ENCODE data around the gene OSTF1.

The OSTF1 gene

DNA sequence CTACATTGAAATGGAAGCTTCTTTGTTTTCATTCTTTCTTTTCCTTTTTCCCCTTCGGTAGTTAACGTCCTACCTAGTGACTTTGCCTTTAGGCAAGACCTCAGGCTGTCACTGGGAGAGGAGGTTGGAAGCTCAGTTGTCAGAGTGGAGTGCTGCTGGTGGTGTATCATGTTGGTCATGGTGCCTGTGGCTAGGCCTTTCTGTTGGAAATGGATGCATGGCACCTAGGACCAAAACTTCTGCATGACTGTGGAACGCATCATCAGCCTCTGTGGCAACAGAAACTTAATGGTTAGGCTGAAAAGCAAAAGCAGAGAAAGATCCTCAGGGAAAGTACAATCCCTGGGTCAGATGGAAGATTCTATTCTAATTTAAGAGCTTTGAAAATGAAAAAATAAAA is 57.9 kb downstream of the OSTF1 start:
- DNase-seq, result no peak
- TF ChIP-seq POLR2A (IDR thresholded peaks at IDR 0.05; ENCODE audit: low read length) (no peak), GATA1 (IDR thresholded peaks at IDR 0.05; ENCODE audit: low read depth, low read length) (no peak)

DNA sequence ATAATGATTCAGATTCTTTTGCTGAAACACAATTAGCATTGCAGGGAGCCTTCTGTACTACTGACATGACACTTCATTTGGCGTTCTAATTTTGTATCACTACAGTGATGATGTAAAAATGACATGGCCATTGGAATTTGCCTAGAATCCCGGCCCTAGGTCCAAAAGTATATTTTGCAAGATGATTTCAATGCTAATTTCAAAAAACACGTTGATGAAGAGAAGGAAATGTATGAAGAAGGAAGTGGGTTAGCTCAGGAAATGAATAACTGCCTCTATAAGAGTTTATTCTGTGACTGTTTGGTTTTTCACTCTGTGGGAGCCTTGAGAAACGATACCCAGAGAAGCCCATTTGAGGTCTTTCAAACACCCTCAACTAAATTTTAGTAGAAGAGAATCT is 59.3 kb downstream of the OSTF1 start:
- DNase-seq, result no peak
- TF ChIP-seq GATA1 (IDR thresholded peaks at IDR 0.05; ENCODE audit: low read depth, low read length), result no peak
- TF ChIP-seq POLR2A (IDR thresholded peaks at IDR 0.05; ENCODE audit: low read length), result no peak

DNA sequence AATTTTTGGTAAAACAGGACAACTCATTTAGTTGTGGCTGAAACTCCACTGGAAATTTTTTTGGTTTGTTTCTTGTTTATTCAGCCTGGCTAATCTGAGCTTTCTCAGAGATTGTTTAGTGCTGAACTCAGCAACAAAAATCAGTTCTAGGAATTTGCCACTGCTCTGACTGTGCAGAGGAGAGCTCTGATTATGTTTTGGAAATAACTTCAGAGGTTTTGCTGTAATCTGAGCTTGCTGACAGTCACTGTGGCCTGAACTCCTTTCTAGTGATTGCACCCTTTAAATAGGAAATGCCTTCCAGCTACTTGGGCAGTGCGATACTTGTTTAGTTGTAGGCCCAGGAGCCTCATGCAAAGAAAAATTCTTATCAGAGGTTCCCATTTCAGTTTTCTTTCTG is 60.2 kb downstream of the OSTF1 start:
- DNase-seq, result no peak
- TF ChIP-seq GATA1 (IDR thresholded peaks at IDR 0.05; ENCODE audit: low read depth, low read length) (no peak), POLR2A (IDR thresholded peaks at IDR 0.05; ENCODE audit: low read length) (no peak)

DNA sequence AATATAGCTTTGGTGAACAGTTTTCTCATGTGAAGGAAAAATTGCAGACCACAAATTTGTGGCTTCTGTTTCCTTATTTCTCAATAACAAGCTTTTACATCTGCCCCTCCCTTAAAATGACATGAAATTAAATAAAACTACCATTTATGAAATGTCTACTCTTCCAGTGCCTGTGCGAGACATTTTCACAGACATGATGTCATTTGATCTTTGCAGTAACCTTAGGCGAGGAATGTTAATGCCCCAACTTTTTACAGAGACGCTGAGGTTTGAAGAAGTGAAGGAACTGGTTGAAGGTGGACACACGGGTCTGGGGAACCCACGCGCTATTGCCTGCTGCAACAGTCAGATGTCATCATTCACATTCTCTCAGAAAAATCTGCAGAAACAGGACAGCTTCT is 61.5 kb downstream of the OSTF1 start:
- TF ChIP-seq POLR2A (IDR thresholded peaks at IDR 0.05; ENCODE audit: low read length) (no peak), GATA1 (IDR thresholded peaks at IDR 0.05; ENCODE audit: low read depth, low read length) (no peak)
- DNase-seq, result no peak

DNA sequence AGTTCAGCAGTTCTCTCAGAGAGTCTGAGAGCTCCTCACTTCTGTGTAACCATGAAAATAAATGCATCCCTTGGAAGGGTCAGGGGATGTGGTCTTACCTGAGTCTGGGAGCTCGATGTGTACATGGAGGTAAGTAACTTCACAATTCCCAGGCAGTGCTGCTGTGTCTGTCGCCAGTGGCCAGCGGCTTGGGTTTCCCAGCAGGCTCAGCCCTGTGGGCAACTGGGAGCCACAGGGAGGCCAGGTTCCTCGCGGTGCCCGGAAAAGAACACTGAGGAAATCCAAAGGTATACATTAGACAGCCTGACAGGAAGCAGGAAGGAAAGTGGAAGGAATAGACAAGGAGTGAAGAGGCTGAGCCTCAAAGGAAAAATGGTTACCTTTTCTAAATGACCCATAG is 62.2 kb downstream of the OSTF1 start:
- no peak for DNase-seq
- TF ChIP-seq GATA1 (IDR thresholded peaks at IDR 0.05; ENCODE audit: low read depth, low read length), result no peak
- TF ChIP-seq POLR2A (IDR thresholded peaks at IDR 0.05; ENCODE audit: low read length), result no peak

DNA sequence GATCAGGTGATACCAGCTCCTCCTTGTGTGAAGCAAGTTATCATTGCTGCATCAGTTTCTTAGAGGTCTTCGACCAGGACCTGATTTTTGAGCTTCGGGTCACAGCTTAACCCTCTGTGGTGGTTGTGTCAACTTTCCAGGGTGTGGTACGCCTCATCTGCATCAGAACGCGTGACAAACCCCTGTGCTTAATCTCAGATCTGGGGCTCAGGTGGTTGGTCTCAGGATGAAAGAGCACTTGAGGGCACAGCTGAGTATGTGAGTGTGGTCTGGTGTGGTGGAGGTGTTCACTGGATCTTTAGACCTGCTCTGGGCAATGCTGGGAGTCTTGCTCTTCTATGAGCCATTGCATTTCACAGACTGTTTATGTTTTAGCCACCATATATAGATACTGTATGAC is 64.1 kb downstream of the OSTF1 start:
- TF ChIP-seq POLR2A (IDR thresholded peaks at IDR 0.05; ENCODE audit: low read length), result no peak
- TF ChIP-seq GATA1 (IDR thresholded peaks at IDR 0.05; ENCODE audit: low read depth, low read length), result no peak
- DNase-seq, result no peak

DNA sequence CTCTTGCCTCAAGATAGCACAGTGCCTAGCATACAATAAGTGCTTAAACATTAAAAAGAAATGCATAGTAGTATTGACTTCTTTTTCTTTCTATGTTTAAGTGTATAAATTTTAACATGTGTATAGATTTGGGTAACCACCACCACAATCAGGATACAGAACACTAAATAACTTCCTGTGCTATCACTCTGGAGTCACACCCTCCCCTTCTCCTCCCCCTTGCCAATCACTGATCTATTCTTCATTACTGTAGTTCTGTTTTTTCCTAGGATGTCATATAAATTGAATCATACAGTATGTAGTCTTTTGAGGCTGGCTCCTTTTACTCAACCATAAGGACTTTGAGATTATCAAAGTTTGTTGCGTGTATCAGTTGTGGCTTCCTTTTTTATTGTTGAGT is 68.5 kb downstream of the OSTF1 start:
- TF ChIP-seq POLR2A (IDR thresholded peaks at IDR 0.05; ENCODE audit: low read length) (no peak), GATA1 (IDR thresholded peaks at IDR 0.05; ENCODE audit: low read depth, low read length) (no peak)
- DNase-seq, result no peak

DNA sequence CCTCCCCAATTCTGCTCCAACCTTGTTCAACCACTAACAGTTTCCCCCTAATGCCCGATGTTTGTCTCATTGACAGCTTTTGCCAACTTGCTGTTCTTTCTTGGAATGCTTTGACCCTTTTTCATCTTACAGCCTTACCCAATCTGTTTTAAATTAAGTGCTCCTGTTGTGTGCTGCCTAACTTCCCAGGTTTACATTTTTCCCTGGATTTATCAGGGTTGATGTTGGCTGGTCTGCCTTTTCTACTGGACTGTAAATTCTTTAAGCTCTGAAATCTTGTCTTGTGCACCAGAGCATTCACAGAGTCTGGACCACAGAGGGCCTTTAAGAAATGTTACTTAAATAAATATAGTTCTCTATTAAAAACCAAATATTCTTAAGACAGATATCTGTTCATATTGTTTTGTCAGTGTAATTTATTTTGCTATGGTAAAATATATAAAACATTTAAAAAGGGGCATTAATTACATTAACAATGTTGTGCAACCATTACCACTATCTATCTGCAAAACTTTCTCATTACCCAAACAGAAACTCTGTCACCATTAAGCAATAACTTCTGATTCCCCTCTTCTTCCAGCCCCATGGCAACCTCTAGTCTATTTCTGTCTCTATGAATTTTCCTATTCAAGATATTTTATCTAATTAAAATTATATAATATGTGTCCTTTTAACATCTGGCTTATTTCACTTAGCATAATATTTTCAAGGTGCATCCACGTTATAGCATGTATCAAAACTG is 73.0 kb downstream of the OSTF1 start:
- TF ChIP-seq GATA1 (IDR thresholded peaks at IDR 0.05; ENCODE audit: low read depth, low read length) (no peak), POLR2A (IDR thresholded peaks at IDR 0.05; ENCODE audit: low read length) (no peak)
- no peak for DNase-seq

DNA sequence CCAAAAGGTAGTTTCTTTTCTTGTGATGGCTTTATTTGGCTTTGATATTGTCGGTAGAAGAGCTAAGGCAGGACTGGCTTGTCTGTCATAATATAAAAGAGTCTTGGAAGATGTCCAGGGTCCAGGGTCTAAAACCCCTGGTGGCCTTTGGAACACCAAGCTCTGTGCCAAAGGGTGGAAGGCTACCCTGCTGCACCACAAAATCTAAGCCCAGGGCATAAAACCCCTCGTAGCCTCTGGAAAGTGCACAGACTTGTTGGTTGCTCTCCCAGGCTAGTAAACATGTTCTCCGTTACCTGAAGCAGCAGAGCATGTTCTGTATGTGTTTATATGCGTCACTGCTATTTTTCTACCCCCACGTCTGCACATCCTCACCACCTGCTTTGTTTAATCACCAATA is 75.5 kb downstream of the OSTF1 start:
- no peak for TF ChIP-seq GATA1 (IDR thresholded peaks at IDR 0.05; ENCODE audit: low read depth, low read length)
- no peak for TF ChIP-seq POLR2A (IDR thresholded peaks at IDR 0.05; ENCODE audit: low read length)
- no peak for DNase-seq

DNA sequence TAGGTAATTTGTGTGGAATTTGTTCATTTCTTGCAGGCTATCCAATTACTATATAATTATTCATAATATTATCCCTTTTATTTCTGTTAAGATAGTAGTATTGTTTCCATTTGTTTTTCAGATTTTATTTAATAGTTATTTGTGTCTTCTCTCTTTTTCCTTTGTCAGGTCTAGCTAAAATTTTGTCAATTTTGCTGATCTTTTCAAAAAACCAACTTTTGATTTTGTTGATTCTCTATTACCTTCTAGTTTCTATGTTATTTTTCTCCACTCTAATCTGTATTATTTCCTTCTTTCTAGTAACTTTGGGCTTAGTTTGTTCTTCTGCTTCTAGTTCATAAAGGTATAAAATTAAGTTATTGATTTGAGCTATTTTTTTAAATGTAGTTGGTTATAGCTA is 76.3 kb downstream of the OSTF1 start:
- DNase-seq, result no peak
- TF ChIP-seq POLR2A (IDR thresholded peaks at IDR 0.05; ENCODE audit: low read length), result no peak
- no peak for TF ChIP-seq GATA1 (IDR thresholded peaks at IDR 0.05; ENCODE audit: low read depth, low read length)

DNA sequence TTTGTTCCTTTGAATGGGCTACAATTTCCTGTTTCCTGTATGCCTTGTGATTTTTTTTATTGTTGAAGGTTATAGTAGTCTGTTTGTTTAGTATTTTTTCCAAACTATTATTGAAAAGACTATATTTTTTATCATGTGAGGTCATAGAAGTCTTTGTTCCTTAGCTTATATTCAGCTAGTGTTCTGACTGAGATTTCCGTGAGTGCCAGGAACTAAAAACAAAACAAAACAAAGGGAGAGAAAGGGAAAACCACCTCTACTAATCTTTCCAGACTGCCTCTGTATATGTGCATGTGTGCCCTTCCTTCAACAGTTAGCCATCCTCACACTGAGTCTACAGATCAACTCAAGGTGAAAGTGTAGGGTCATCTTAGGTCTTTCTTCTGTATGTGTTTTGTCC is 79.0 kb downstream of the OSTF1 start:
- DNase-seq, result no peak
- no peak for TF ChIP-seq POLR2A (IDR thresholded peaks at IDR 0.05; ENCODE audit: low read length)
- TF ChIP-seq GATA1 (IDR thresholded peaks at IDR 0.05; ENCODE audit: low read depth, low read length), result no peak

DNA sequence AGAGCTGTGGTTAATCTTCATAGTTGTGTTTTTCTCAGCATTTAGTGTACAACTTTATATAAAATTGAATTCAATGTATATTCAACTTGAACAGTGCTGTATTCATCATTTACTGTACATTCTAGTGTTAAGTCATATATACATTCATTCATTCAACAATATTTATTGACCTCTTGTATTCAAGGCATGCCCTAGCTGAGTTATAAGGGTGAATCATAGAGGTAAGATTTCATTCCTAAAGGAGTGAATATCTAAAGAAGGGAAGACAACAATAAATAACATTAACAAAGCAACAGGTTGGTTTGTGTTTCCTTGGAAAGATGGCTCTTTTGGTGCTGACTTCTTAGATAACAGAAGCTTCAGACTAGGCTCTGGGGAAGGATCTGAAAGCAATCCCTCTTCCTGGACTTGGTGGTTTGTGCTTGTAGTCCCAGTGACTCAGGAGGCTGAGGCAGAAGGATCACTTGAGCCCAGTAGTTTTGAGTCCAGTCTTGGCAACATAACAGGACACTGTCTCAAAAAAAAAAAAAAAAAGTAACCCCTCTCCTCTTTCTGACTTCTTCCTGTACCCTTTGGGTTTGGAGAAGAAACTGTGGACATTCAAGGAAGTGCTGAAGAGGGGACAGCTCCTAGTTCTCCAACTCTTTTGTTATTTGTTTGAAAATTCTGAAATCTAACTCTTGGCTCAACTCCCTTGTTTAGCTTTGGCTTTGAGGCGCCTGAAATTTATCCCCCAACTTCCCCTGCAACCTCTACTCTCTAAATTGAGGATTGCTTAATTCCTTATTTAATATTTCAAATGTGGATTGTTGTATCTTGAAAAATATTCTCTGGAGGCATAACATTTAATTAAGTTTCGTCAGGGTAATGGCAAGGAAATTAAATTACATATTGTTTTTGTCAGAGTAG is 80.2 kb downstream of the OSTF1 start:
- no peak for TF ChIP-seq POLR2A (IDR thresholded peaks at IDR 0.05; ENCODE audit: low read length)
- no peak for TF ChIP-seq GATA1 (IDR thresholded peaks at IDR 0.05; ENCODE audit: low read depth, low read length)
- DNase-seq, result no peak

DNA sequence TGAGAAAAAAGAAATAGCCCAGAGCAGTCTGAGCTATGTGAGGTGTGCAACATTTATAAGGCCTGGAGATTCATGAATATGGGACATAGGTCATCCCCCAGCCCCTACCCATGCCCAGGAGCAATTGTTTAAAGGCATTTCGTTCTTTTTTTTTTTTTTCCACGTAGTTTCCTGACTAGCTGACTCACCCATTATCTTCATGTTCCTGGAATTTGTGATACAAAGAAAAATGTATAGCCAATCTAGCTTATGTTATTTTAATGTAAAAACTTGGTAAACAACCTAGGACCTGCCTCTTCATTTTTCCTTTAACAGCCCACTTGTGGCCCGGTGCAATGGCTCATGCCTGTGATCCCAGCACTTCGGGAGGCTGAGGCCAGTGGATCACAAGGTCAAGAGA is 81.3 kb downstream of the OSTF1 start:
- no peak for DNase-seq
- no peak for TF ChIP-seq POLR2A (IDR thresholded peaks at IDR 0.05; ENCODE audit: low read length)
- TF ChIP-seq GATA1 (IDR thresholded peaks at IDR 0.05; ENCODE audit: low read depth, low read length), result no peak

DNA sequence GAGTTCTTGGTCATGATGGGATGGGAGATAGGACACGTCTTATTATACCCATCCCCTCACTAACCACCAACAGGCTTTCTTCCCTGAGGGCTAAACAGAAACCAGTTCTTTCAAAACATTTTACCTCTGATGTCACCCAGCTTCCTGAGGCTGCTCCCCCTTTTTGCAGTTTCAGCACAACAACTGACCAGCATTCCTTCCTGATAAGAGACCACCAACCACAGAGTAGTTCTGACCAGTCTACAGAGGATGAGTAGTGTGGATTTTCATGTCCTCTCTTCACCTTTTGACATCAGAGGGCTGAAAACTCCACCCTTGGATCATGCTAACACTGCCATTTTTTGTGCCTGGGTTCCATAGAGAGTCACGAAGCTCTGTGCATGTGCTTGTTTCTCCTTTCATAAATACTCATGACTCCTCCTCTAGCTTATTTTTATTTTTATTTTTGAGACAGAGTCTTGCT is 82.6 kb downstream of the OSTF1 start:
- TF ChIP-seq POLR2A (IDR thresholded peaks at IDR 0.05; ENCODE audit: low read length) (no peak), GATA1 (IDR thresholded peaks at IDR 0.05; ENCODE audit: low read depth, low read length) (no peak)
- no peak for DNase-seq

Data from erythroblast (primary cell).